Measurements from ENCODE around the gene HDAC5.
"Not testable (repeated sequence)": the region's sequence is repeated elsewhere in the genome, so short reads cannot be mapped to it uniquely, and the experiment has no call there.

HDAC5 gene

DNA sequence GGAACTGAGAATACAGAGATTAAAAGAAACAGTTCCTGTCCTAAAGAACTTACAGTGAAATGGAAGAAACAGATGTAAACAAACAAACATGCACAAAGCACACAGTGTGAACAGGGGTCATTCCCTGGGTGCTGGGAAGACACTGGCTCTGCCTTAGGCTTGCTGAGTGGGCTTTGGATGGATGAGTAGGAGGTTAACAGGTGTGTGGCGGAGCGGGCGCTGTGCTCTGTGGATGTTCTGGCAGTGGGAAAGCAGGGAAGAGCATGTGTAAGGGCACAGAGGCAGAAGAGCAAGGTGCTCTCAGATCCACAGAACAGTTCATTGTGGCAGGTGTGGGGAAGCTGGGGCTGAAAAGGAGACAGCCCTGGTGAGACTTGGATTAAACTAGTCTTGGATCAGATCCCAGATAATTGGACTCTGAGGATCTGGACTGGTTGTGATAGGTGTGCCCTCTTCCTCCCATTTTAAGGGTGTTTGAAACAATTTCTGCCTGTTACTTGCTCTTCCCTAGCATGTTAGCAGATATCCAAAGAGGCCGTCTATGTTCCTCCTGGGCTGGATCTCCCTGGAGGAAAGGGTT, 26.4 kb upstream of the HDAC5 start:
- no peak for TF ChIP-seq EZH2phosphoT487 (IDR thresholded peaks at IDR 0.05; ENCODE audit: borderline replicate concordance, low read length)
- TF ChIP-seq, protein P1, sequence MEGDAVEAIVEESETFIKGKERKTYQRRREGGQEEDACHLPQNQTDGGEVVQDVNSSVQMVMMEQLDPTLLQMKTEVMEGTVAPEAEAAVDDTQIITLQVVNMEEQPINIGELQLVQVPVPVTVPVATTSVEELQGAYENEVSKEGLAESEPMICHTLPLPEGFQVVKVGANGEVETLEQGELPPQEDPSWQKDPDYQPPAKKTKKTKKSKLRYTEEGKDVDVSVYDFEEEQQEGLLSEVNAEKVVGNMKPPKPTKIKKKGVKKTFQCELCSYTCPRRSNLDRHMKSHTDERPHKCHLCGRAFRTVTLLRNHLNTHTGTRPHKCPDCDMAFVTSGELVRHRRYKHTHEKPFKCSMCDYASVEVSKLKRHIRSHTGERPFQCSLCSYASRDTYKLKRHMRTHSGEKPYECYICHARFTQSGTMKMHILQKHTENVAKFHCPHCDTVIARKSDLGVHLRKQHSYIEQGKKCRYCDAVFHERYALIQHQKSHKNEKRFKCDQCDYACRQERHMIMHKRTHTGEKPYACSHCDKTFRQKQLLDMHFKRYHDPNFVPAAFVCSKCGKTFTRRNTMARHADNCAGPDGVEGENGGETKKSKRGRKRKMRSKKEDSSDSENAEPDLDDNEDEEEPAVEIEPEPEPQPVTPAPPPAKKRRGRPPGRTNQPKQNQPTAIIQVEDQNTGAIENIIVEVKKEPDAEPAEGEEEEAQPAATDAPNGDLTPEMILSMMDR (IDR thresholded peaks at IDR 0.05; ENCODE audit: low read depth, low read length, poor library complexity, severe bottlenecking): no peak
- peaks cover 72% of the 10 kb centered on the region for H3K36me3 ChIP-seq (ENCODE audit: control insufficient read depth, low read length)
- H3K4me1 ChIP-seq (ENCODE audit: control insufficient read depth, low read length): no peaks in the 10 kb centered on the region
- no peaks in the 10 kb centered on the region for H3K9me3 ChIP-seq (ENCODE audit: control insufficient read depth, insufficient read depth, low read length)
- no peaks in the 10 kb centered on the region for H3F3A ChIP-seq (ENCODE audit: control insufficient read depth, insufficient read depth)
- no peak overlapping the region for H3K4me2 ChIP-seq (ENCODE audit: low read length)
- peaks cover 42% of the 10 kb centered on the region for H3K79me2 ChIP-seq (ENCODE audit: control insufficient read depth, low read length)
- H3K4me3 ChIP-seq (ENCODE audit: low read length): no peak overlapping the region
- H4K20me1 ChIP-seq (ENCODE audit: control insufficient read depth, insufficient read depth, low read depth, low read length): no peaks in the 10 kb centered on the region; the same call in 1 of the 2 replicates
- no peak overlapping the region for H3K27ac ChIP-seq (ENCODE audit: low read depth, low read length)
- H3K27me3 ChIP-seq (ENCODE audit: control insufficient read depth, low read length): no peaks in the 10 kb centered on the region
- H3K9me2 ChIP-seq (replicated peaks; ENCODE audit: control insufficient read depth, low read length): no peaks in the 10 kb centered on the region

DNA sequence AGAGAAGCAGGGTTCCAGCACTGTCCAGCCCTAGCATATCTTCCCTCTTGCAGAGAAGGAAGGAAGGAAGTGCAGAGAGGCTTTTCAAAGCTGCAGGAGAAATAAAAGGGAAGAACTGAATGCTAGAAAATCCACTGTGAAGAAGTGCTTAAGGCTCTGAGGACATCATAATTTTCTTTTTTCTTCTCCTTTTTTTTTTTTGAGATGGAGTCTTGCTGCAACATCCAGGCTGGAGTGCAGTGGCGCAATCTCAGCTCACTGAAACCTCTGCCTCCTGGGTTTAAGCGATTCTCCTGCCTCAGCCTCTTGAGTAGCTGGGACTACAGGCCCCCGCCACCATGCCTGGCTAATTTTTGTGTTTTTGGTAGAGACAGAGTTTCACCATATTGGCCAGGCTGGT, 25.6 kb upstream of the HDAC5 start:
- H3K27ac ChIP-seq (ENCODE audit: low read depth, low read length); H4K20me1 ChIP-seq (ENCODE audit: control insufficient read depth, insufficient read depth, low read depth, low read length); H3K9me2 ChIP-seq (replicated peaks; ENCODE audit: control insufficient read depth, low read length); H3F3A ChIP-seq (ENCODE audit: control insufficient read depth, insufficient read depth); H3K4me3 ChIP-seq (ENCODE audit: low read length); H3K9me3 ChIP-seq (ENCODE audit: control insufficient read depth, insufficient read depth, low read length); H3K4me2 ChIP-seq (ENCODE audit: low read length); H3K27me3 ChIP-seq (ENCODE audit: control insufficient read depth, low read length); H3K4me1 ChIP-seq (ENCODE audit: control insufficient read depth, low read length): not testable (repeated sequence)
- Histone ChIP-seq H3K36me3 (ENCODE audit: control insufficient read depth, low read length) (peaks cover 66% of the 10 kb centered on the region), H3K79me2 (ENCODE audit: control insufficient read depth, low read length) (peaks cover 45% of the 10 kb centered on the region)

DNA sequence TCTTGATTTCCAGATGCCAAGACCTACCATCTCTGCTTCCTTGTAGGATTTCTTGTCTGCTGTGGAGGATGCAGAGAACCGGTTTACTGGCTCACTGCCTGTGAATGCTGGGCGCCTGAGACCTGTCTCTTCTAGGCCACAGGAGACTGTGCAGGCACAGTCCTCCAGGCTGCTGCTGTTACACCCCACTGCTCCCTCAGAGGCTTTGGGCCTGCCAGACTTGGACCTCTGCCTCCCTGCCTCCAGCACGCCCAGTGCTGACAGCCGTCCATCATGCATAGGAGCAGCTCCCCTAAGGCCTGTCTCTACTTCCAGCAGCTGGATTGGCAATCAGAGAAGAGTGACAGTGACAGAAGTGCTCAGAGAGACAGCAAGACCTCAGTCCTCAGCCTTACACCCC, 24.4 kb upstream of the HDAC5 start:
- no peak overlapping the region for H3K27ac ChIP-seq (ENCODE audit: low read depth, low read length)
- H3K9me3 ChIP-seq (ENCODE audit: control insufficient read depth, insufficient read depth, low read length): no peaks in the 10 kb centered on the region
- H3K4me2 ChIP-seq (ENCODE audit: low read length): no peak overlapping the region
- H3F3A ChIP-seq (ENCODE audit: control insufficient read depth, insufficient read depth): no peaks in the 10 kb centered on the region
- peaks cover 55% of the 10 kb centered on the region for H3K79me2 ChIP-seq (ENCODE audit: control insufficient read depth, low read length)
- H3K27me3 ChIP-seq (ENCODE audit: control insufficient read depth, low read length): no peaks in the 10 kb centered on the region
- H4K20me1 ChIP-seq (ENCODE audit: control insufficient read depth, insufficient read depth, low read depth, low read length): no peaks in the 10 kb centered on the region; the same call in 1 of the 2 replicates
- H3K4me1 ChIP-seq (ENCODE audit: control insufficient read depth, low read length): peaks cover 4% of the 10 kb centered on the region
- no peaks in the 10 kb centered on the region for H3K9me2 ChIP-seq (replicated peaks; ENCODE audit: control insufficient read depth, low read length)
- TF ChIP-seq, protein P1 (IDR thresholded peaks at IDR 0.05; ENCODE audit: low read depth, low read length, poor library complexity, severe bottlenecking): no peak
- TF ChIP-seq EZH2phosphoT487 (IDR thresholded peaks at IDR 0.05; ENCODE audit: borderline replicate concordance, low read length): no peak
- H3K4me3 ChIP-seq (ENCODE audit: low read length): no peak overlapping the region
- peaks cover 61% of the 10 kb centered on the region for H3K36me3 ChIP-seq (ENCODE audit: control insufficient read depth, low read length)

- Histone ChIP-seq H3K9me3 (ENCODE audit: control insufficient read depth, insufficient read depth, low read length) (no peaks in the 10 kb centered on the region), H3K79me2 (ENCODE audit: control insufficient read depth, low read length) (peaks cover 63% of the 10 kb centered on the region), H3K4me3 (ENCODE audit: low read length) (no peak overlapping the region), H3K36me3 (ENCODE audit: control insufficient read depth, low read length) (peaks cover 60% of the 10 kb centered on the region), H3K9me2 (replicated peaks; ENCODE audit: control insufficient read depth, low read length) (no peaks in the 10 kb centered on the region), H3K27me3 (ENCODE audit: control insufficient read depth, low read length) (no peaks in the 10 kb centered on the region), H3F3A (ENCODE audit: control insufficient read depth, insufficient read depth) (no peaks in the 10 kb centered on the region), H3K4me2 (ENCODE audit: low read length) (no peak overlapping the region), H4K20me1 (ENCODE audit: control insufficient read depth, insufficient read depth, low read depth, low read length) (no peaks in the 10 kb centered on the region; the same call in 1 of the 2 replicates), H3K27ac (ENCODE audit: low read depth, low read length) (no peak overlapping the region), H3K4me1 (ENCODE audit: control insufficient read depth, low read length) (peaks cover 8% of the 10 kb centered on the region)
- TF ChIP-seq, protein P1 (IDR thresholded peaks at IDR 0.05; ENCODE audit: low read depth, low read length, poor library complexity, severe bottlenecking): no peak
- TF ChIP-seq EZH2phosphoT487 (IDR thresholded peaks at IDR 0.05; ENCODE audit: borderline replicate concordance, low read length): no peak
Measured at GRCh38 chr17:44146375-44147346, 23.2 kb upstream of the HDAC5 start.
